ENCODE measurements around the gene PLAC1.

The PLAC1 gene

GRCh38 chrX:134623293-134624045 is 34.8 kb downstream of the PLAC1 start:
- DNase-seq (ENCODE audit: extremely low read depth, insufficient read length), result no peak
- Histone ChIP-seq H3K27me3 (replicated peaks; ENCODE audit: control insufficient read depth, insufficient read depth, low read length) (no peaks in the 10 kb centered on the region), H3K4me3 (replicated peaks; ENCODE audit: low read depth, low read length) (no peak overlapping the region), H3K36me3 (ENCODE audit: control insufficient read depth, insufficient read depth, low read length) (no peaks in the 10 kb centered on the region)
- TF ChIP-seq CTCF (IDR thresholded peaks at IDR 0.05; ENCODE audit: insufficient read depth, low read length, poor library complexity, severe bottlenecking), result no peak

DNA sequence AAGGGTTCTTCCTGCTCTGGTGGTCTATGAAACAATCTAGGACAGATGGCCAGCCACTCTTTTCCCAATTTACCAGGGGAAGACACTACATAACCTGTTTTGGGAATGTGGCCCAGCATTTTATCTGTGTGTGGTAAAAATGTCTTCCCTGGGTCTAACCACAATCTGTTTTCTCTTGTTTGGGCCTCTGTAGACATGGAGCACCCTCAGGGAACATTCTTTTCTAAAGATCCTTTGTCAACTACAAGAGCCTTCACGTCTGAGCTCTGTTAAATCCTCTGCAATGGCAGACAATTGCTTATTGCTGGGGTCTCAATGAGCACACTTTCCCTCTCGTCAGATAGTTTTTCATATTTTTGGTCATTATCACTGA is 35.5 kb downstream of the PLAC1 start:
- H3K4me3 ChIP-seq (replicated peaks; ENCODE audit: low read depth, low read length), result no peak overlapping the region
- H3K27me3 ChIP-seq (replicated peaks; ENCODE audit: control insufficient read depth, insufficient read depth, low read length), result no peaks in the 10 kb centered on the region
- DNase-seq (ENCODE audit: extremely low read depth, insufficient read length), result no peak
- no peak for TF ChIP-seq CTCF (IDR thresholded peaks at IDR 0.05; ENCODE audit: insufficient read depth, low read length, poor library complexity, severe bottlenecking)
- no peaks in the 10 kb centered on the region for H3K36me3 ChIP-seq (ENCODE audit: control insufficient read depth, insufficient read depth, low read length)

DNA sequence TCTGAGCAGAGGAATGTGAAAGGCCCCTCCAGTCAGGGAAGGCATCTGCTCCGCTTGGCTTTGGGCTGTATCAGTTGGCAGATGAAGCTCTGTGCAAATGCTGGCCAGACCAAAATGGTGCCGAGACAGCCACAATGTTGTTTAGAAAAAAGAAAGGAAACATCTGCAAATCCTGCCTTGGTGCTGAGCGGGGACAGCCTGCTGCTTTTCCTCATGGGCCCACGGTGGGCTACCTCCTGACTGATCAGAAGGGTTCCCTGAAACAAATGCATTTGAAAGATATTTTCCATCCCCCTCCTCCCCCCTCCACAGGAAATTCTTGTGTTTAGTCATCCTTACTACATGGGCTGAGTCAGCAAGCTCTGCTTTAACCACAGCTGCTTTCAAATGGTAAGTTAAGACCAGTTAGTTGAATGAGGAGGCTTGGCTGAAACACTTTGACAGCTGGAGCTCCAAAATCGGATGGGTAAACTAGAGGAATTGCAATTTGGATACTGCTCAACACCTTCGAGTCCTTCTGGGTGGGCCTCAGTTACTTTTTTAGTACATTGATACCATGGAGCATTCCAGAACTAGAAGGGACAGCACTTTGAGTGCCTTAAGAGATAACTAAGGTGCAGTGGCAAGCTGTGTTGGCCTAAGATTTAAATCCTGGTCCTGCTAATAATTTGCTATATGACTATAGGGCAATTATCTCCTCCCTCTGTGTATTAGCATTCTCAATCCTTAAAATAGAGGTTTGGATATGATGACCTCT is 36.0 kb downstream of the PLAC1 start:
- TF ChIP-seq CTCF (IDR thresholded peaks at IDR 0.05; ENCODE audit: insufficient read depth, low read length, poor library complexity, severe bottlenecking), result no peak
- no peak overlapping the region for H3K4me3 ChIP-seq (replicated peaks; ENCODE audit: low read depth, low read length)
- H3K27me3 ChIP-seq (replicated peaks; ENCODE audit: control insufficient read depth, insufficient read depth, low read length), result no peaks in the 10 kb centered on the region
- H3K36me3 ChIP-seq (ENCODE audit: control insufficient read depth, insufficient read depth, low read length), result no peaks in the 10 kb centered on the region
- peak; percentile 59 for DNase-seq (ENCODE audit: extremely low read depth, insufficient read length)

DNA sequence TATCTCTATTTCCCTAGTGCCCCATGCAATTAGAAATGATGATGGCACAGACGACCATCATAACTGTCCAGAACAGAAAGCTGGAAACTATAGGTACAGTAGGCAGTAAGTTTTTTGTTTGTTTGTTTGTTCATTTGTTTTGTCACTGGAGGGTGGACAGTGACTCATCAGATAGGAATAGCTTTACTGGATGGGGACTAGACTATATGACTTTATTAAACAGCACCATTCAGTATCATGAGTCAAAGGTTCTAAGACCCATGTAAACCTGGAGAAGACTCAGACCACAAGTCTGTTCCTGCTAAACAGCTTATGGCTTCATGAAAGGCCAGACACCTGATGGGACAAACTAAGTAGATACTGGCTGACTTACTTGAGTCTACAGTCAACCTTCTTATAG is 38.4 kb downstream of the PLAC1 start:
- H3K36me3 ChIP-seq (ENCODE audit: control insufficient read depth, insufficient read depth, low read length), result no peaks in the 10 kb centered on the region
- no peaks in the 10 kb centered on the region for H3K27me3 ChIP-seq (replicated peaks; ENCODE audit: control insufficient read depth, insufficient read depth, low read length)
- TF ChIP-seq CTCF (IDR thresholded peaks at IDR 0.05; ENCODE audit: insufficient read depth, low read length, poor library complexity, severe bottlenecking), result no peak
- no peak overlapping the region for H3K4me3 ChIP-seq (replicated peaks; ENCODE audit: low read depth, low read length)
- no peak for DNase-seq (ENCODE audit: extremely low read depth, insufficient read length)

- DNase-seq (ENCODE audit: extremely low read depth, insufficient read length), result no peak
- H3K36me3 ChIP-seq (ENCODE audit: control insufficient read depth, insufficient read depth, low read length), result no peaks in the 10 kb centered on the region
- H3K4me3 ChIP-seq (replicated peaks; ENCODE audit: low read depth, low read length), result no peak overlapping the region
- TF ChIP-seq CTCF (IDR thresholded peaks at IDR 0.05; ENCODE audit: insufficient read depth, low read length, poor library complexity, severe bottlenecking), result no peak
- H3K27me3 ChIP-seq (replicated peaks; ENCODE audit: control insufficient read depth, insufficient read depth, low read length), result no peaks in the 10 kb centered on the region
Observed at GRCh38 chrX:134613396-134613795, 44.9 kb downstream of the PLAC1 start.

Data from GM06990 (cell line).